ENCODE data around the gene SGSM2. TPM values are rescaled to one million over a fixed set of nuclear protein-coding genes. Genes with fewer than 3 reads are reported as not detected.

SGSM2 gene
- total and polyA plus RNA-seq, 2 of the 13 experiments (the other 11 are each of a cell fraction or from before 2014, with no cell fraction given) = 30.4 to 51.3 TPM

DNA sequence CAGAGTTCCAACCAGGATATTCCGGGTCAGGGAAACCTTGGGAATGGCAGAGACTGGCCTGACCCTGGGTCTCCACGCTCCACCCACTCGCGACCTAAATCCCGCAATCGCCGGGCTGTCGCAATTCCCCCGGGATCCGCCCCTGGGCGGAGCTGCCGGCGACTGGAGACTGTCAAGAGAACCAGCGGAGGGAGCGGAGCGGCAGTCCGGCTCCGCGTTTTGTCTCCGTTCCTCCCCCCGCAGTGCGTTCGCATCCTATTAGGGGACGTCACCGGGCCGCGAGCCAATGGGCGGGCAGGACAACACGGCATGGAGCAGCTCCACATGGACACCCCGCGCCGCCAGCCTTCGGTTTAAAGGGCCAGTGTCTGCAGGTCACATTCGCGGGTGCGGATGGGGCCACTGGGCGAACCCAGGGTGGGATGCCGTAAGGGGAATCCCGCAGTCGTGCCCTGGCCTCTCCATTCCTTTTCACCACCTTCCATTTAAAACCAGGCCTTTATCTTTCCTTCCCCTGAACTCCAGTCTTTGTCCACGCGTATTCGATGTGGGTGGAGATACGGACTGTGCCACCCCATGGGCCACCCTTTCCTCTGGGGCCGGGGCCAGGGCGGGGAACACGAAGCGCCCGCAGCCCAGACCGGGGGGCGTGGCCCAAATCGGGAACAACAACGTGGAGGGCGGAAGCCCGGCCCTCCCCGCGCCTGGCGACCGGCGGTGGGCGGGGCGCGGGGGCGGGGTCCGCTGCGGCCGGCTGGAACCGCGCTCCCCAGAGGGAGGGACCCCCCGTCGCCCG lies 64.3 kb downstream of the SGSM2 start (continued):
- TF ChIP-seq ZBTB42 (CRISPR knock-in tag; IDR thresholded peaks at IDR 0.05) (no peak), TAF1 (CRISPR knock-in tag; IDR thresholded peaks at IDR 0.05) (peak; percentile 9; the same call in 1 of the 2 replicates), IKZF1 (IDR thresholded peaks at IDR 0.05) (no peak), SRSF1 (optimal IDR thresholded peaks at IDR 0.05; ENCODE audit: low read depth, low read length) (no peak), PTBP1 (IDR thresholded peaks at IDR 0.05; ENCODE audit: low read depth, low read length, poor library complexity, severe bottlenecking) (no peak), POLR2AphosphoS5 (IDR thresholded peaks at IDR 0.05; ENCODE audit: low read depth, low read length) (no peak), KAT8 (CRISPR knock-in tag; IDR thresholded peaks at IDR 0.05) (peak; percentile 16), ZNF354B (CRISPR knock-in tag; IDR thresholded peaks at IDR 0.05) (no peak), MIXL1 (CRISPR knock-in tag; IDR thresholded peaks at IDR 0.05) (peak; percentile 51; the same call in 1 of the 2 replicates), ZNF773 (CRISPR knock-in tag; IDR thresholded peaks at IDR 0.05; ENCODE audit: borderline replicate concordance) (no peak), ZBTB7B (CRISPR knock-in tag; IDR thresholded peaks at IDR 0.05) (no peak)
- TF ChIP-seq, protein P1, sequence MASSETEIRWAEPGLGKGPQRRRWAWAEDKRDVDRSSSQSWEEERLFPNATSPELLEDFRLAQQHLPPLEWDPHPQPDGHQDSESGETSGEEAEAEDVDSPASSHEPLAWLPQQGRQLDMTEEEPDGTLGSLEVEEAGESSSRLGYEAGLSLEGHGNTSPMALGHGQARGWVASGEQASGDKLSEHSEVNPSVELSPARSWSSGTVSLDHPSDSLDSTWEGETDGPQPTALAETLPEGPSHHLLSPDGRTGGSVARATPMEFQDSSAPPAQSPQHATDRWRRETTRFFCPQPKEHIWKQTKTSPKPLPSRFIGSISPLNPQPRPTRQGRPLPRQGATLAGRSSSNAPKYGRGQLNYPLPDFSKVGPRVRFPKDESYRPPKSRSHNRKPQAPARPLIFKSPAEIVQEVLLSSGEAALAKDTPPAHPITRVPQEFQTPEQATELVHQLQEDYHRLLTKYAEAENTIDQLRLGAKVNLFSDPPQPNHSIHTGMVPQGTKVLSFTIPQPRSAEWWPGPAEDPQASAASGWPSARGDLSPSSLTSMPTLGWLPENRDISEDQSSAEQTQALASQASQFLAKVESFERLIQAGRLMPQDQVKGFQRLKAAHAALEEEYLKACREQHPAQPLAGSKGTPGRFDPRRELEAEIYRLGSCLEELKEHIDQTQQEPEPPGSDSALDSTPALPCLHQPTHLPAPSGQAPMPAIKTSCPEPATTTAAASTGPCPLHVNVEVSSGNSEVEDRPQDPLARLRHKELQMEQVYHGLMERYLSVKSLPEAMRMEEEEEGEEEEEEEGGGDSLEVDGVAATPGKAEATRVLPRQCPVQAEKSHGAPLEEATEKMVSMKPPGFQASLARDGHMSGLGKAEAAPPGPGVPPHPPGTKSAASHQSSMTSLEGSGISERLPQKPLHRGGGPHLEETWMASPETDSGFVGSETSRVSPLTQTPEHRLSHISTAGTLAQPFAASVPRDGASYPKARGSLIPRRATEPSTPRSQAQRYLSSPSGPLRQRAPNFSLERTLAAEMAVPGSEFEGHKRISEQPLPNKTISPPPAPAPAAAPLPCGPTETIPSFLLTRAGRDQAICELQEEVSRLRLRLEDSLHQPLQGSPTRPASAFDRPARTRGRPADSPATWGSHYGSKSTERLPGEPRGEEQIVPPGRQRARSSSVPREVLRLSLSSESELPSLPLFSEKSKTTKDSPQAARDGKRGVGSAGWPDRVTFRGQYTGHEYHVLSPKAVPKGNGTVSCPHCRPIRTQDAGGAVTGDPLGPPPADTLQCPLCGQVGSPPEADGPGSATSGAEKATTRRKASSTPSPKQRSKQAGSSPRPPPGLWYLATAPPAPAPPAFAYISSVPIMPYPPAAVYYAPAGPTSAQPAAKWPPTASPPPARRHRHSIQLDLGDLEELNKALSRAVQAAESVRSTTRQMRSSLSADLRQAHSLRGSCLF (CRISPR knock-in tag; IDR thresholded peaks at IDR 0.05; ENCODE audit: borderline replicate concordance) = no peak
- TF ChIP-seq, protein P2, sequence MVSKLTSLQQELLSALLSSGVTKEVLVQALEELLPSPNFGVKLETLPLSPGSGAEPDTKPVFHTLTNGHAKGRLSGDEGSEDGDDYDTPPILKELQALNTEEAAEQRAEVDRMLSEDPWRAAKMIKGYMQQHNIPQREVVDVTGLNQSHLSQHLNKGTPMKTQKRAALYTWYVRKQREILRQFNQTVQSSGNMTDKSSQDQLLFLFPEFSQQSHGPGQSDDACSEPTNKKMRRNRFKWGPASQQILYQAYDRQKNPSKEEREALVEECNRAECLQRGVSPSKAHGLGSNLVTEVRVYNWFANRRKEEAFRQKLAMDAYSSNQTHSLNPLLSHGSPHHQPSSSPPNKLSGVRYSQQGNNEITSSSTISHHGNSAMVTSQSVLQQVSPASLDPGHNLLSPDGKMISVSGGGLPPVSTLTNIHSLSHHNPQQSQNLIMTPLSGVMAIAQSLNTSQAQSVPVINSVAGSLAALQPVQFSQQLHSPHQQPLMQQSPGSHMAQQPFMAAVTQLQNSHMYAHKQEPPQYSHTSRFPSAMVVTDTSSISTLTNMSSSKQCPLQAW (CRISPR knock-in tag; IDR thresholded peaks at IDR 0.05) = peak; percentile 52; the same call in 1 of the 2 replicates
- TF ChIP-seq, protein P3, sequence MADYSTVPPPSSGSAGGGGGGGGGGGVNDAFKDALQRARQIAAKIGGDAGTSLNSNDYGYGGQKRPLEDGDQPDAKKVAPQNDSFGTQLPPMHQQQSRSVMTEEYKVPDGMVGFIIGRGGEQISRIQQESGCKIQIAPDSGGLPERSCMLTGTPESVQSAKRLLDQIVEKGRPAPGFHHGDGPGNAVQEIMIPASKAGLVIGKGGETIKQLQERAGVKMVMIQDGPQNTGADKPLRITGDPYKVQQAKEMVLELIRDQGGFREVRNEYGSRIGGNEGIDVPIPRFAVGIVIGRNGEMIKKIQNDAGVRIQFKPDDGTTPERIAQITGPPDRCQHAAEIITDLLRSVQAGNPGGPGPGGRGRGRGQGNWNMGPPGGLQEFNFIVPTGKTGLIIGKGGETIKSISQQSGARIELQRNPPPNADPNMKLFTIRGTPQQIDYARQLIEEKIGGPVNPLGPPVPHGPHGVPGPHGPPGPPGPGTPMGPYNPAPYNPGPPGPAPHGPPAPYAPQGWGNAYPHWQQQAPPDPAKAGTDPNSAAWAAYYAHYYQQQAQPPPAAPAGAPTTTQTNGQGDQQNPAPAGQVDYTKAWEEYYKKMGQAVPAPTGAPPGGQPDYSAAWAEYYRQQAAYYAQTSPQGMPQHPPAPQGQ (CRISPR knock-in tag; IDR thresholded peaks at IDR 0.05; ENCODE audit: borderline replicate concordance) = no peak
- TF ChIP-seq, protein P4, sequence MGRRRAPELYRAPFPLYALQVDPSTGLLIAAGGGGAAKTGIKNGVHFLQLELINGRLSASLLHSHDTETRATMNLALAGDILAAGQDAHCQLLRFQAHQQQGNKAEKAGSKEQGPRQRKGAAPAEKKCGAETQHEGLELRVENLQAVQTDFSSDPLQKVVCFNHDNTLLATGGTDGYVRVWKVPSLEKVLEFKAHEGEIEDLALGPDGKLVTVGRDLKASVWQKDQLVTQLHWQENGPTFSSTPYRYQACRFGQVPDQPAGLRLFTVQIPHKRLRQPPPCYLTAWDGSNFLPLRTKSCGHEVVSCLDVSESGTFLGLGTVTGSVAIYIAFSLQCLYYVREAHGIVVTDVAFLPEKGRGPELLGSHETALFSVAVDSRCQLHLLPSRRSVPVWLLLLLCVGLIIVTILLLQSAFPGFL (CRISPR knock-in tag; IDR thresholded peaks at IDR 0.05) = no peak
- TF ChIP-seq, protein P5, sequence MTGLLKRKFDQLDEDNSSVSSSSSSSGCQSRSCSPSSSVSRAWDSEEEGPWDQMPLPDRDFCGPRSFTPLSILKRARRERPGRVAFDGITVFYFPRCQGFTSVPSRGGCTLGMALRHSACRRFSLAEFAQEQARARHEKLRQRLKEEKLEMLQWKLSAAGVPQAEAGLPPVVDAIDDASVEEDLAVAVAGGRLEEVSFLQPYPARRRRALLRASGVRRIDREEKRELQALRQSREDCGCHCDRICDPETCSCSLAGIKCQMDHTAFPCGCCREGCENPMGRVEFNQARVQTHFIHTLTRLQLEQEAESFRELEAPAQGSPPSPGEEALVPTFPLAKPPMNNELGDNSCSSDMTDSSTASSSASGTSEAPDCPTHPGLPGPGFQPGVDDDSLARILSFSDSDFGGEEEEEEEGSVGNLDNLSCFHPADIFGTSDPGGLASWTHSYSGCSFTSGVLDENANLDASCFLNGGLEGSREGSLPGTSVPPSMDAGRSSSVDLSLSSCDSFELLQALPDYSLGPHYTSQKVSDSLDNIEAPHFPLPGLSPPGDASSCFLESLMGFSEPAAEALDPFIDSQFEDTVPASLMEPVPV (CRISPR knock-in tag; IDR thresholded peaks at IDR 0.05) = peak; percentile 46; the same call in 1 of the 2 replicates

All from HepG2 (cell line).